Keratinocyte (primary cell): Measurements from ENCODE around the gene ACTR10. TPM values are rescaled to one million over a fixed set of nuclear protein-coding genes. Genes with fewer than 3 reads are reported as not detected.

Source experiments
- DNase-seq: peaks from one replicate; pipeline ENCODE4 v3.0.0-alpha.2; 2011; ENCODE audit warnings: low read depth, missing footprints, low spot score
- FAIRE-seq: peaks from 2 replicates; lab custom pipeline; 2011; peaks lifted over from hg19 to GRCh38; lab: Jason Lieb, UNC
- H2AFZ ChIP-seq: 2 replicates; pipeline ENCODE4 v1.6.0; 2012; ENCODE audit warnings: low read length, control low read depth, inconsistent platforms; ENCODE audit not compliant: control insufficient read depth
- H3K27ac ChIP-seq: 2 replicates; pipeline ENCODE4 v1.5.1; 2011; ENCODE audit warnings: low read length; ENCODE audit not compliant: control insufficient read depth, insufficient read depth
- H3K27me3 ChIP-seq: 3 replicates; pipeline ENCODE4 v1.6.0; 2011; ENCODE audit warnings: low read length; ENCODE audit not compliant: control insufficient read depth, insufficient read depth; ENCODE audit errors: extremely low read depth
- H3K36me3 ChIP-seq, 2 experiments: 2 replicates in 1 of 2; 3 replicates in 1 of 2; pipeline ENCODE4 v1.5.1; 2011; ENCODE audit warnings: low read length in 2 of 2, mild to moderate bottlenecking in 1 of 2; ENCODE audit not compliant: control insufficient read depth in 2 of 2, insufficient read depth in 2 of 2; ENCODE audit errors: extremely low read depth in 1 of 2
- H3K4me1 ChIP-seq: 3 replicates; pipeline ENCODE4 v1.5.1; 2011; ENCODE audit warnings: low read length; ENCODE audit not compliant: control insufficient read depth, insufficient read depth; ENCODE audit errors: extremely low read depth
- H3K4me2 ChIP-seq: 3 replicates; pipeline ENCODE4 v1.6.0; 2011; ENCODE audit warnings: low read depth, low read length; ENCODE audit not compliant: control insufficient read depth, insufficient read depth; ENCODE audit errors: extremely low read depth
- H3K4me3 ChIP-seq, 3 experiments: fragments of 200-600 bp in 1 of 3; sonication (generic) in 1 of 3; 2 replicates in 2 of 3; 3 replicates in 1 of 3; pipeline ENCODE4 v1.5.1; 2011 to 2016; ENCODE audit warnings: low read length in 3 of 3, mild to moderate bottlenecking in 3 of 3, control low read depth in 2 of 3, inconsistent platforms in 1 of 3, low read depth in 1 of 3, mixed read lengths in 1 of 3, mixed run types in 1 of 3, moderate library complexity in 1 of 3; ENCODE audit not compliant: control insufficient read depth in 2 of 3, insufficient read depth in 2 of 3; ENCODE audit errors: extremely low read depth in 1 of 3
- H3K79me2 ChIP-seq: 2 replicates; pipeline ENCODE4 v1.6.0; 2012; ENCODE audit warnings: low read length; ENCODE audit not compliant: control insufficient read depth, insufficient read depth
- H3K9ac ChIP-seq: 3 replicates; pipeline ENCODE4 v1.6.0; 2011; ENCODE audit warnings: low read length; ENCODE audit not compliant: control insufficient read depth, insufficient read depth; ENCODE audit errors: extremely low read depth
- H3K9me1 ChIP-seq: 3 replicates; pipeline ENCODE4 v1.6.0; 2011; ENCODE audit warnings: low read length; ENCODE audit not compliant: control insufficient read depth, insufficient read depth; ENCODE audit errors: extremely low read depth
- H3K9me3 ChIP-seq: 2 replicates; pipeline ENCODE4 v1.5.1; 2012; ENCODE audit warnings: low read depth, low read length; ENCODE audit not compliant: control insufficient read depth
- H4K20me1 ChIP-seq: 3 replicates; pipeline ENCODE4 v1.6.0; 2011; ENCODE audit warnings: low read length; ENCODE audit not compliant: control insufficient read depth, insufficient read depth; ENCODE audit errors: extremely low read depth
- EZH2 ChIP-seq: IDR thresholded peaks from one replicate; pipeline ENCODE4 v1.6.1; 2012; ENCODE audit warnings: inconsistent platforms, mild to moderate bottlenecking, low read length, moderate library complexity
- dilution Hi-C: fragments of 300-500 bp; cut with MboI; formaldehyde crosslinking; loops from one replicate; pipeline ENCODE4 v1.7.0; 2020; ENCODE audit warnings: low sequenced_read_pairs; ENCODE audit not compliant: extremely low pct_ligation_motif_present
- polyA plus RNA-seq, 5 experiments: library from polyadenylated mRNA; depleted of rRNA in 3 of 5; stranded (reverse) in 3 of 5; stranded (forward) in 1 of 5; unstranded in 1 of 5; fragments of >200 nt; gene quantifications; 1 replicate in 1 of 5; 2 replicates in 3 of 5; 3 replicates in 1 of 5; pipeline versions ENCODE4 v1.2.1 to v1.2.3, GENCODE V29; 2011 to 2012; ENCODE audit warnings: missing spikeins in 2 of 5, low read depth in 1 of 5, low replicate concordance in 1 of 5
- TF ChIP-seq, protein P1 (sequence below), 3 experiments: IDR thresholded peaks in 1 of 3; conservative IDR thresholded peaks in 1 of 3; optimal IDR thresholded peaks in 1 of 3; 2 replicates in 2 of 3; 3 replicates in 1 of 3; pipeline versions ENCODE3 to v1.5.1; 2011; ENCODE audit warnings: low read length in 3 of 3, mild to moderate bottlenecking in 3 of 3, moderate library complexity in 2 of 3, control low read depth in 1 of 3, inconsistent platforms in 1 of 3; ENCODE audit not compliant: insufficient read depth in 2 of 3; ENCODE audit errors: extremely low read depth in 1 of 3

The ACTR10 gene
- polyA plus RNA-seq, 1 donor (not counting 4 experiments of a cell fraction or from before 2014, with no cell fraction given): 125 TPM

DNA sequence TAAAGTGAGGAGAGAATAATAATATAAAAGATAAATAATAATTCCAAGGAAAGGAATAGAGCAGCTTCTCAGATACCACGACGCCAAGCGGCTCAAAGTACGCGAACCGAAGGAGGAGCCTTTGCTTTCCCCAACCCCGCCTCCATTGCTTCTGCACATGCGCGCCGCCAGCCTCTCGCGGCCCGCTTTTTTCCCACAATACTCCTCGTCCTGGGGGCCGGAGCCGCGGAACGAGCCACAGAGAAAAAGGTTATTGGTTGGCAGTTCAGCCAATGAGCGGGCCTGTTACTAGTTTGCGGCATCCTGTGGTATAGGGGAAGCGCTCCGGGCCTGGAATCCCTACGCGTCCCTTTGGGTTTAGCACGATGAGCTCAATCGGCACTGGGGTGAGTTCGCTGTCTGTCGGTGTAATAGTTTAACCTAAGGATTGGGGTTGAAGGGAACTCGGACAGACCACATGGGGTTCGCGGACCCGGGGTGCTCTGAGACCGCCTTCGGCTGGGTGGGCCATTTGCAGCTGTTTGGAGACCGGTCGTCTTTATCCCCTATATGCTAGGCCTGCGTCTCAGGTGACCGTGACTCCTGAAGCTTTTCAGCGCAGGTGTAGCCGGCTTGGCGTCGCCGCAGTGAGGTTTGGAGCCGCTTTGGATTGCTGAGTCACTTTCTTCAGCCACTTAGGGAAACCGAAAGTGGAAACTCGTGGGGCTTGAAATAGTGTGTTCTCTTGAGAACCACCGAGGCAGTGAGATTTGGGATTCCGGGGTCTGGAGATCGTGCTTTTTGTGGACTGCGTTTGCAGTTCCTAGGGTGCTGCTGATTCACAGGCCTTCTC is 44.8 kb downstream of the ACTR10 start, which contains the start of gene PSMA3:
PSMA3 (plus strand) TSS at position 288 of the 832 bp plus-strand sequence; CDS start at position 366, 78 bp downstream.
- no peaks in the 10 kb centered on the region for H3K9me1 ChIP-seq
- TF ChIP-seq, protein P1, sequence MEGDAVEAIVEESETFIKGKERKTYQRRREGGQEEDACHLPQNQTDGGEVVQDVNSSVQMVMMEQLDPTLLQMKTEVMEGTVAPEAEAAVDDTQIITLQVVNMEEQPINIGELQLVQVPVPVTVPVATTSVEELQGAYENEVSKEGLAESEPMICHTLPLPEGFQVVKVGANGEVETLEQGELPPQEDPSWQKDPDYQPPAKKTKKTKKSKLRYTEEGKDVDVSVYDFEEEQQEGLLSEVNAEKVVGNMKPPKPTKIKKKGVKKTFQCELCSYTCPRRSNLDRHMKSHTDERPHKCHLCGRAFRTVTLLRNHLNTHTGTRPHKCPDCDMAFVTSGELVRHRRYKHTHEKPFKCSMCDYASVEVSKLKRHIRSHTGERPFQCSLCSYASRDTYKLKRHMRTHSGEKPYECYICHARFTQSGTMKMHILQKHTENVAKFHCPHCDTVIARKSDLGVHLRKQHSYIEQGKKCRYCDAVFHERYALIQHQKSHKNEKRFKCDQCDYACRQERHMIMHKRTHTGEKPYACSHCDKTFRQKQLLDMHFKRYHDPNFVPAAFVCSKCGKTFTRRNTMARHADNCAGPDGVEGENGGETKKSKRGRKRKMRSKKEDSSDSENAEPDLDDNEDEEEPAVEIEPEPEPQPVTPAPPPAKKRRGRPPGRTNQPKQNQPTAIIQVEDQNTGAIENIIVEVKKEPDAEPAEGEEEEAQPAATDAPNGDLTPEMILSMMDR (optimal IDR thresholded peaks at IDR 0.05 in 1 of 3, IDR thresholded peaks at IDR 0.05 in 1 of 3, conservative IDR thresholded peaks at IDR 0.05 in 1 of 3; ENCODE audit: extremely low read depth in 1 of 3, insufficient read depth in 2 of 3, low read length in 3 of 3): no peak
- no peak for TF ChIP-seq EZH2
- no peaks in the 10 kb centered on the region for H3K9me3 ChIP-seq
- peak within 1 kb of the TSS; percentile 98 for H3K4me2 ChIP-seq
- H3K79me2 ChIP-seq: peaks cover 50% of the 10 kb centered on the region
- H2AFZ ChIP-seq: peak within 1 kb of the TSS; percentile 96
- peak within 1 kb of the TSS; percentile 81 to 99 (median 89) for H3K4me3 ChIP-seq
- H3K36me3 ChIP-seq: peaks cover 0 to 4% of the 10 kb centered on the region in 2 experiments
- no peaks in the 10 kb centered on the region for H3K27me3 ChIP-seq
- peak within 1 kb of the TSS; percentile 98 for H3K9ac ChIP-seq
- DNase-seq: peak; percentile 87
- peaks cover 2% of the 10 kb centered on the region for H4K20me1 ChIP-seq
- FAIRE-seq: no peak
- dilution Hi-C loops: no loop called here
- peak within 1 kb of the TSS; percentile 98 for H3K27ac ChIP-seq
- peaks cover 18% of the 10 kb centered on the region for H3K4me1 ChIP-seq

- Histone ChIP-seq H3K27me3 (no peaks in the 10 kb centered on the region), H3K4me1 (peaks cover 18% of the 10 kb centered on the region), H3K9me3 (no peaks in the 10 kb centered on the region), H3K27ac (peak overlapping the region; percentile 98), H2AFZ (no peak overlapping the region), H4K20me1 (peaks cover 2% of the 10 kb centered on the region), H3K4me3 (peak overlapping the region; percentile 81 to 99 (median 89)), H3K9me1 (no peaks in the 10 kb centered on the region), H3K36me3 (peaks cover 2 to 6% of the 10 kb centered on the region in 2 experiments), H3K79me2 (peaks cover 58% of the 10 kb centered on the region), H3K4me2 (peak overlapping the region; percentile 98), H3K9ac (peak overlapping the region; percentile 98)
- no peak for TF ChIP-seq EZH2
- TF ChIP-seq, protein P1 (optimal IDR thresholded peaks at IDR 0.05 in 1 of 3, IDR thresholded peaks at IDR 0.05 in 1 of 3, conservative IDR thresholded peaks at IDR 0.05 in 1 of 3; ENCODE audit: extremely low read depth in 1 of 3, insufficient read depth in 2 of 3, low read length in 3 of 3): no peak
- FAIRE-seq (no peak), DNase-seq (no peak)
- dilution Hi-C loops: no loop called here
Measured at GRCh38 chr14:58245562-58245961, 45.6 kb downstream of the ACTR10 start.
